LNCaP clone FGC (cell line): Measurements from ENCODE around the gene PGA5.

Source experiments
- DNase-seq: peaks from one replicate; pipeline ENCODE4 v3.0.0-alpha.2; 2011; ENCODE audit warnings: low read depth
- H3K4me3 ChIP-seq: 2 replicates; pipeline ENCODE4 v1.5.1; 2011; ENCODE audit warnings: mild to moderate bottlenecking, low read depth, low read length, control low read depth
- CTCF ChIP-seq: IDR thresholded peaks from 2 replicates; pipeline ENCODE4 v1.5.1; 2012; ENCODE audit warnings: mild to moderate bottlenecking; ENCODE audit not compliant: control insufficient read depth, insufficient read depth; ENCODE audit errors: extremely low read depth

PGA5 gene

GRCh38 chr11:61268588-61269250 is 27.7 kb downstream of the PGA5 start:
- H3K4me3 ChIP-seq: no peak overlapping the region
- DNase-seq: no peak
- TF ChIP-seq CTCF: no peak

- no peak overlapping the region for H3K4me3 ChIP-seq
- DNase-seq: no peak
- no peak for TF ChIP-seq CTCF
These were observed 29.5 kb downstream of the PGA5 start for GRCh38 chr11:61270354-61271076.

DNA sequence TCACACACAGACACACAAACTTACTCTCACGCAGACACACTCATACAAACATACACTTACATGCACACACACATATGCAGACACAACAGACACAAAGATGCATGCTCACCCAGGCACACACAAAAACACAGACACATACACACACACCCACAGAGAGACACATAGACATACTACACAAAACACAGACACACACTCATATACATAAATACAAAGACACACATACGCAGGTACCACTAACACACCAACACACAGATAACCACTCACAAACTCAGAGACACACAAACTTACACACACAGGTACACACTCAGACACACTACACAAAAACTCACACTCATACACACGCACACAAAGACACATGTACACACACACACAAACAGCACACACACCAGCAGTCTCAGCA is 31.8 kb downstream of the PGA5 start:
- no peak for DNase-seq
- H3K4me3 ChIP-seq: no peak overlapping the region

GRCh38 chr11:61273178-61274078 is 32.5 kb downstream of the PGA5 start:
- no peak for TF ChIP-seq CTCF
- no peak overlapping the region for H3K4me3 ChIP-seq
- no peak for DNase-seq

More for the DNA sequence above, 31.8 kb downstream of the PGA5 start:
- no peak for TF ChIP-seq CTCF

DNA sequence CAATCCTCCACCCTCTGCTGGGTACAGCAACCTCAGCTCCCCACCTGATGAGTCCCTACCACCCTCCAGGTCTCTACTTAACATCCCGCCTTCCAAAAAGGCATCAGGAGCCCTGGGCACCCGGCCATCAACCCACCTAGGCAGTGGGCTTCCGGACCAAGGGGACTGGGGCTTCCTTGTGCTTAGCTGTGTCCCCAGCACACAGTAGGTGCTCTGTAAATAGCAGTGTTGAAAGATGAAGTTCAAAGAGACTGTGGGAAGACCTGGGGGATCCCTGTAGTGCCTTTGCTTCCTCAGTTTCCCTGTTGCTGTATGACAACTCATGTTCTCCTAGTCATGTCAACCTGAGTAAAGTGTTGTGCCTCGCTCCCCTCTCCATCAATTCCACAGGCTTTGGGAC is 33.1 kb downstream of the PGA5 start:
- no peak overlapping the region for H3K4me3 ChIP-seq
- TF ChIP-seq CTCF: no peak
- DNase-seq: no peak

DNA sequence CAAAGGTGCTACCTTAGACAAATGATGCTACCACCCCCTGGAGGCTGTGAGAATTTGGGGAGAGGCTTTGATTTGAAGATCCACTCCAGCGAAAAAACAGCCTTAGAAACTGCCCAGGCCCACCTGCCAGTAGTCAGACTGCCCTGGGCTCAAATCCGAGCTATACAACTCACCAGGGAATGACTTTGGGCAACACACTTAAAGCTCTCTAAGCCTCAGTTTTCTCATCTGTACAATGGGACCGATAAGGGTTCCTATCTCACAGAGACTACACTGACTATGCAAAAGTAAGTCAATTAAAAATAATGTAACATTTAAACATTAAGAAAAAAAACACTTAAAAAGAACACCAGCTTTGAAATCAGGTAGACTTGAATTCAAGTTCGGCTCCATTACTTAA is 34.2 kb downstream of the PGA5 start:
- no peak for DNase-seq
- no peak for TF ChIP-seq CTCF
- H3K4me3 ChIP-seq: no peak overlapping the region
